Measurements from ENCODE around the gene BCL6B.

BCL6B gene

GRCh38 chr17:7078711-7079110 lies 55.9 kb downstream of the BCL6B start:
- H3K4me3 ChIP-seq (replicated peaks; ENCODE audit: low read depth, low read length) = no peak overlapping the region
- DNase-seq (ENCODE audit: low read depth) = no peak
- TF ChIP-seq CTCF (IDR thresholded peaks at IDR 0.05; ENCODE audit: low read length, missing control alignments) = no peak
